Trophoblast cell (in vitro differentiated cells and primary cell): Measurements from ENCODE around the gene MYOG.

ENCODE experiments used
- DNase-seq, 2 donors: peaks; one replicate each; pipeline ENCODE4 v3.0.0-alpha.2; 2016
- H2AFZ ChIP-seq: 2 replicates; pipeline ENCODE4 v1.6.1; 2013; ENCODE audit warnings: low read length, moderate library complexity, mild to moderate bottlenecking; ENCODE audit not compliant: insufficient read depth, poor library complexity
- H2AK5ac ChIP-seq: 2 replicates; pipeline ENCODE4 v1.6.1; 2013; ENCODE audit warnings: mild to moderate bottlenecking, low read length
- H2BK120ac ChIP-seq: 2 replicates; pipeline ENCODE4 v1.6.1; 2013; ENCODE audit warnings: low read length, mild to moderate bottlenecking, moderate library complexity; ENCODE audit not compliant: insufficient read depth, poor library complexity
- H2BK12ac ChIP-seq: 2 replicates; pipeline ENCODE4 v1.6.1; 2013; ENCODE audit warnings: mild to moderate bottlenecking, low read length, moderate library complexity
- H2BK5ac ChIP-seq: 2 replicates; pipeline ENCODE4 v1.6.1; 2013; ENCODE audit warnings: low read length, low read depth, moderate library complexity, mild to moderate bottlenecking; ENCODE audit not compliant: poor library complexity
- H3K14ac ChIP-seq: 2 replicates; pipeline ENCODE4 v1.6.1; 2013; ENCODE audit warnings: mild to moderate bottlenecking, low read length
- H3K18ac ChIP-seq: 2 replicates; pipeline ENCODE4 v1.6.1; 2013; ENCODE audit warnings: mild to moderate bottlenecking, low read length
- H3K23ac ChIP-seq: 2 replicates; pipeline ENCODE4 v1.6.1; 2013; ENCODE audit warnings: low read length
- H3K27ac ChIP-seq: 2 replicates; pipeline ENCODE4 v1.5.1; 2013; ENCODE audit warnings: low read depth, mild to moderate bottlenecking, inconsistent platforms, low read length, moderate library complexity
- H3K27me3 ChIP-seq: 2 replicates; pipeline ENCODE4 v1.6.1; 2013; ENCODE audit warnings: inconsistent platforms, mild to moderate bottlenecking, low read length, moderate library complexity; ENCODE audit not compliant: insufficient read depth
- H3K36me3 ChIP-seq, 2 experiments: 1 replicate in 1 of 2; 2 replicates in 1 of 2; pipeline ENCODE4 v1.6.1; 2013; ENCODE audit warnings: low read length in 2 of 2, mild to moderate bottlenecking in 2 of 2, moderate library complexity in 1 of 2; ENCODE audit not compliant: insufficient read depth in 2 of 2, control insufficient read depth in 1 of 2
- H3K4ac ChIP-seq: 2 replicates; pipeline ENCODE4 v1.6.1; 2013; ENCODE audit warnings: low read depth, mild to moderate bottlenecking, low read length, moderate library complexity
- H3K4me1 ChIP-seq, 2 experiments: 1 replicate in 1 of 2; 2 replicates in 1 of 2; pipeline ENCODE4 v1.6.1; 2013; ENCODE audit warnings: low read length in 2 of 2, mild to moderate bottlenecking in 2 of 2, moderate library complexity in 1 of 2; ENCODE audit not compliant: insufficient read depth in 2 of 2, control insufficient read depth in 1 of 2
- H3K4me2 ChIP-seq: 2 replicates; pipeline ENCODE4 v1.6.1; 2013; ENCODE audit warnings: inconsistent platforms, mild to moderate bottlenecking, low read length, moderate library complexity
- H3K4me3 ChIP-seq: 2 replicates; pipeline ENCODE4 v1.5.1; 2013; ENCODE audit warnings: mild to moderate bottlenecking, low read depth, low read length, inconsistent platforms
- H3K79me1 ChIP-seq: one replicate; pipeline ENCODE4 v1.6.1; 2013; ENCODE audit warnings: low read length
- H3K79me2 ChIP-seq: 2 replicates; pipeline ENCODE4 v1.6.1; 2013; ENCODE audit warnings: low read length, mild to moderate bottlenecking; ENCODE audit not compliant: control insufficient read depth, insufficient read depth, poor library complexity
- H3K9ac ChIP-seq: 2 replicates; pipeline ENCODE4 v1.6.1; 2013; ENCODE audit warnings: mild to moderate bottlenecking, low read length
- H3K9me3 ChIP-seq: 2 replicates; pipeline ENCODE4 v1.6.1; 2013; ENCODE audit warnings: low read depth, mild to moderate bottlenecking, control low read depth, inconsistent platforms, low read length; ENCODE audit not compliant: insufficient read depth
- H4K12ac ChIP-seq: 2 replicates; pipeline ENCODE4 v1.6.1; 2013; ENCODE audit warnings: low read depth, mild to moderate bottlenecking, low read length, moderate library complexity
- H4K8ac ChIP-seq: 2 replicates; pipeline ENCODE4 v1.6.1; 2013; ENCODE audit warnings: low read depth, mild to moderate bottlenecking, low read length, moderate library complexity
- H4K91ac ChIP-seq: one replicate; pipeline ENCODE4 v1.6.1; 2013; ENCODE audit warnings: low read depth, mild to moderate bottlenecking, low read length, moderate library complexity
- WGBS: extraction: QIAGEN DNeasy Blood & Tissue Kit; methylation state at CpG from one replicate; pipeline ENCODE4 v1.1.7; 2013; ENCODE audit warnings: missing lambda C conversion rate; ENCODE audit not compliant: insufficient read length, insufficient coverage; ENCODE audit errors: extremely low coverage; 5-methylcytosine and 5-hydroxymethylcytosine counted together

Gene MYOG

GRCh38 chr1:203089001-203089650 lies 3.3 kb upstream of the MYOG start:
- no peak overlapping the region for H3K4me3 ChIP-seq
- H3K9ac ChIP-seq = no peak overlapping the region
- no peaks in the 10 kb centered on the region for H3K9me3 ChIP-seq
- DNase-seq = no peak
- H3K23ac ChIP-seq = no peak overlapping the region
- no peaks in the 10 kb centered on the region for H3K79me1 ChIP-seq
- H2BK120ac ChIP-seq = no peak overlapping the region
- H3K4me2 ChIP-seq = no peak overlapping the region
- no peak overlapping the region for H3K27ac ChIP-seq
- WGBS = no CpG with 5 or more reads among the region's 7 CpGs
- no peak overlapping the region for H4K91ac ChIP-seq
- H2AFZ ChIP-seq = no peak overlapping the region
- H4K8ac ChIP-seq = no peak overlapping the region
- H2AK5ac ChIP-seq = no peak overlapping the region
- no peaks in the 10 kb centered on the region for H3K36me3 ChIP-seq
- no peak overlapping the region for H4K12ac ChIP-seq
- no peaks in the 10 kb centered on the region for H3K27me3 ChIP-seq
- no peak overlapping the region for H2BK5ac ChIP-seq
- no peak overlapping the region for H3K18ac ChIP-seq
- no peaks in the 10 kb centered on the region for H3K4me1 ChIP-seq
- H3K4ac ChIP-seq = no peak overlapping the region
- H2BK12ac ChIP-seq = no peak overlapping the region
- no peak overlapping the region for H3K14ac ChIP-seq
- no peaks in the 10 kb centered on the region for H3K79me2 ChIP-seq

DNA sequence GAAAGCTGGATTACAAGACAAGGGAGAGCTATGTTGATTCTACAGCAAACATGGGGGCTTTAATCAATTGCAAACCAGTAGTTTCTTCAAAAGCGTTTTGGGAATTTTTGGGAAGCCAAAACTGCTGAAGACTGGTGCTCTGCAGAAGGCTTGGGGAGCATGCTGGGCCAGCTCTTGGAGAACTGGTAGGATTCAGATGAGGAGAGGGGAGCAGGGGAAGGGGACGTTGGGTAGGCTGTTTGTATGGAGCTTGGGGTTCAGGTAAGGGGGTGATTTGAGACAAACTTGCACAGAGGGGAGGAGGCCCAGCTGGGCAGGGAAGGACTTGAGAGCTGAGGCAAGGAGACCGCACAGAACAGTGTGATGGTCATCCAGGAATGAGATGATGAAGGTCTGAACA lies 2.6 kb upstream of the MYOG start:
- Histone ChIP-seq H3K23ac (no peak overlapping the region), H2BK12ac (no peak overlapping the region), H3K9ac (no peak overlapping the region), H3K27ac (no peak overlapping the region), H3K4me1 (no peaks in the 10 kb centered on the region), H3K79me2 (no peaks in the 10 kb centered on the region), H4K12ac (no peak overlapping the region), H3K9me3 (no peaks in the 10 kb centered on the region), H2BK5ac (no peak overlapping the region), H3K4me3 (no peak overlapping the region), H2AK5ac (no peak overlapping the region), H2AFZ (no peak overlapping the region), H3K4me2 (no peak overlapping the region), H3K4ac (no peak overlapping the region), H3K36me3 (no peaks in the 10 kb centered on the region), H4K8ac (no peak overlapping the region), H3K14ac (no peak overlapping the region), H3K27me3 (no peaks in the 10 kb centered on the region), H4K91ac (no peak overlapping the region), H3K79me1 (no peaks in the 10 kb centered on the region), H3K18ac (no peak overlapping the region), H2BK120ac (no peak overlapping the region)
- WGBS = no CpG with 5 or more reads among the region's 3 CpGs
- no peak for DNase-seq

DNA sequence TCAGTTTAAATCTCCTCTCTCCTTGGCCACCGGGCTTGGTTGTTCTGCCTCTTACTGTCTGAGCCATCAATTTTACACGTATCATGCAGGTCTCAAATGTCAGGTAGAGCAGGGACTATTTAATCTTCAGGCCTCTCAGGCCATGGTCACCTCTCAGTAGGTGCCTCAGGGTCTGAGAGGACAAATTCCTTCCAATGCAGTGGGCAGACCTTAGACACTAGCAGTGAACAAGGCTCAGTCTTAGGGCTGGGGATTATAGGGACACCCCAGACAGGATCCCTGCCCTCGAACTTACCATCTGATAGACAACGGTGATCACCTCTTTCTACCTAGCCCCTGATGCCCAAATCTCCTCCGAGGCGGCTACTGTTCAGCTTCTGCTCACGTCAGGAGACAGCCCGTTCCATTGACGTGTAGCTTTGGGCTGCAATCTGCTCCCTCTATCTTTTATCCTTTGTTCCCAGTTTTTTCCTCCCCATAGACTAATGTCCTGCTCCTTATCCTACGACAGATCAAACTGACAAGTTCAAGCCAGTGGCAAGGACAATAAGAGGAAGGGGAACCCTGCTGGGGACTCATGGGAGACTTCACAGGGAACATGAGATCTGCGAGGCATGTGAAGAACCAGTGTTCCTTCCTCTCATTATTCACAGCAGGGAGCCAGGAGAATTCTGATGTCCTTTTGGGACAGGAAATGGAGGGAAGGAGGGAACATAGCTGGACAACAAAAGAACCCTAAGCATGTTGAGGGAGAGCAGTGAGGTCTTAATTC lies 1.4 kb upstream of the MYOG start:
- Histone ChIP-seq H3K36me3 (no peaks in the 10 kb centered on the region), H3K4me3 (no peak overlapping the region), H2BK12ac (no peak overlapping the region), H4K8ac (no peak overlapping the region), H3K27me3 (no peaks in the 10 kb centered on the region), H3K4ac (no peak overlapping the region), H3K4me1 (no peaks in the 10 kb centered on the region), H3K9ac (no peak overlapping the region), H3K4me2 (no peak overlapping the region), H2BK120ac (no peak overlapping the region), H3K79me2 (no peaks in the 10 kb centered on the region), H3K18ac (no peak overlapping the region), H3K9me3 (no peaks in the 10 kb centered on the region), H4K91ac (no peak overlapping the region), H3K27ac (no peak overlapping the region), H2BK5ac (no peak overlapping the region), H4K12ac (no peak overlapping the region), H3K23ac (peak overlapping the region; percentile 52), H3K79me1 (no peaks in the 10 kb centered on the region), H2AK5ac (no peak overlapping the region), H2AFZ (no peak overlapping the region), H3K14ac (no peak overlapping the region)
- no peak for DNase-seq
- WGBS = no CpG with 5 or more reads among the region's 11 CpGs

DNA sequence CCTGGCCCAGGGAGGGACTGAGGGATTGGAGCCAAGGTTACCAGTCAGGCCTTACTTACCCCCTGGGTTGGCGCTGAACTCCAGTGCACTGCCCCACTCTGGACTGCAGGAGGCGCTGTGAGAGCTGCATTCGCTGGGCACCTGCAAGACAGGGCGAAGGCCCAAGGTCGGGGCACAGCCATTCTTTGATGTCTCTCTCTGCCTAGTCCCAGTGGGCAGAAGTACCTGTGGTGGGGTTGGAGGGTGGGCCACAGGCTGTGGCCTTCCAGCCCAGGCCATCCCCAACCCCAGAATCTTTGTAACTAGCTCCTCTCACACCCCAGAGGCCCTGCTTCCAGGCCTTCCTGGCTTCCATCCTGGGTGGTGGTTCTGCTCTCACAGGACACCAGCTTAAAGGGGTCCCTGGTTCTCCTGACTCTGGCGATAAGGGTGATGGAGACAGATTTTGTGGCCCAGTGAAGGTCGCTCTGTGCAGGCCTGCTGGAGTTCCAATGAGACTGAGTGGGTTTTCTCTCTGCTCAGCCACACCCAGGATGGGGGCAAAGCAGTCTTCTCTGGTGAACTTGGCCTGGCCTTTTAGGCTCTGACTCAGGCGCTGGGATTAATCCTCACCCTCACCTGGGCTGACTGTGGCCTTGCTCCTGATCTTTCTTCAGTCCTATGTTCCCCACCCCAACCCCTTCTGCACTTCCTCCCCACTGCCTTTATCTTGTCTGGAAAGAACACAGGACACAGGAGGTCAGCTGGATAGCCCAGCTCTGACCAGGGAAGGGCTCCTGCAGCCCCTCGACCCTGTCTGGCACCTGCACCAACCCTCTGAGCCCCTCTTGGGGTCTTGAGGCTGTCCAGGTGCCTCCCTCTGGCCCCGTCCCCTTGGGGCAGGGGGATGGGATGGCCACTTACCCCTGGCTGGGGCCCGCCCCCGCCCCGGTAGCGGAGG lies 954 bp downstream of the MYOG start:
- Histone ChIP-seq H3K4me3 (no peak overlapping the region), H2AK5ac (no peak overlapping the region), H2BK120ac (no peak overlapping the region), H3K4me2 (no peak overlapping the region), H4K8ac (no peak overlapping the region), H3K18ac (no peak overlapping the region), H3K23ac (no peak overlapping the region), H3K14ac (no peak overlapping the region), H3K4me1 (no peaks in the 10 kb centered on the region), H2AFZ (no peak overlapping the region), H3K36me3 (no peaks in the 10 kb centered on the region), H3K4ac (no peak overlapping the region), H3K27ac (no peak overlapping the region), H2BK12ac (no peak overlapping the region), H3K79me2 (no peaks in the 10 kb centered on the region), H3K27me3 (no peaks in the 10 kb centered on the region), H3K79me1 (no peaks in the 10 kb centered on the region), H3K9me3 (no peaks in the 10 kb centered on the region), H2BK5ac (no peak overlapping the region), H4K91ac (no peak overlapping the region), H4K12ac (no peak overlapping the region), H3K9ac (no peak overlapping the region)
- no CpG with 5 or more reads among the region's 14 CpGs for WGBS
- DNase-seq = peak in 1 of 2 donors; percentile 59
